ENCODE data around the gene PARP2.

Gene PARP2

GRCh38 chr14:20386276-20386855, 42.9 kb downstream of the PARP2 start:
- H3K9me3 ChIP-seq (ENCODE audit: control insufficient read depth in 1 of 2, low read length in 2 of 2), result no peaks in the 10 kb centered on the region
- no peak overlapping the region for H3K27ac ChIP-seq (ENCODE audit: low read depth, low read length)
- H3K4me3 ChIP-seq (ENCODE audit: low read depth in 1 of 2, low read length in 2 of 2), result no peak overlapping the region
- peaks cover 0 to 4% of the 10 kb centered on the region in 2 donors for H3K4me1 ChIP-seq (ENCODE audit: control insufficient read depth in 1 of 2, insufficient read depth in 2 of 2, low read length in 2 of 2)
- H3K9ac ChIP-seq (ENCODE audit: low read depth in 1 of 2, low read length in 2 of 2), result no peak overlapping the region
- peaks cover 68 to 97% of the 10 kb centered on the region in 2 donors for H3K36me3 ChIP-seq (ENCODE audit: control insufficient read depth in 1 of 2, insufficient read depth in 2 of 2, low read length in 2 of 2)
- no peaks in the 10 kb centered on the region for H3K27me3 ChIP-seq (ENCODE audit: control insufficient read depth in 1 of 2, insufficient read depth in 2 of 2, low read length in 2 of 2)

- H3K9me3 ChIP-seq (ENCODE audit: control insufficient read depth in 1 of 2, low read length in 2 of 2), result no peaks in the 10 kb centered on the region
- no peaks in the 10 kb centered on the region for H3K4me1 ChIP-seq (ENCODE audit: control insufficient read depth in 1 of 2, insufficient read depth in 2 of 2, low read length in 2 of 2)
- H3K9ac ChIP-seq (ENCODE audit: low read depth in 1 of 2, low read length in 2 of 2), result no peak overlapping the region
- no peak overlapping the region for H3K4me3 ChIP-seq (ENCODE audit: low read depth in 1 of 2, low read length in 2 of 2)
- H3K36me3 ChIP-seq (ENCODE audit: control insufficient read depth in 1 of 2, insufficient read depth in 2 of 2, low read length in 2 of 2), result peaks cover 65 to 97% of the 10 kb centered on the region in 2 donors
- H3K27ac ChIP-seq (ENCODE audit: low read depth, low read length), result no peak overlapping the region
- no peaks in the 10 kb centered on the region for H3K27me3 ChIP-seq (ENCODE audit: control insufficient read depth in 1 of 2, insufficient read depth in 2 of 2, low read length in 2 of 2)
Measured at GRCh38 chr14:20387576-20387975, 44.1 kb downstream of the PARP2 start.

GRCh38 chr14:20388159-20388558, 44.7 kb downstream of the PARP2 start:
- Histone ChIP-seq H3K4me3 (ENCODE audit: low read depth in 1 of 2, low read length in 2 of 2) (no peak overlapping the region), H3K9me3 (ENCODE audit: control insufficient read depth in 1 of 2, low read length in 2 of 2) (no peaks in the 10 kb centered on the region)

GRCh38 chr14:20391505-20391904, 48.1 kb downstream of the PARP2 start:
- H3K4me1 ChIP-seq (ENCODE audit: control insufficient read depth in 1 of 2, insufficient read depth in 2 of 2, low read length in 2 of 2), result no peaks in the 10 kb centered on the region
- H3K27ac ChIP-seq (ENCODE audit: low read depth, low read length), result no peak overlapping the region
- peaks cover 50 to 85% of the 10 kb centered on the region in 2 donors for H3K36me3 ChIP-seq (ENCODE audit: control insufficient read depth in 1 of 2, insufficient read depth in 2 of 2, low read length in 2 of 2)
- no peak overlapping the region for H3K4me3 ChIP-seq (ENCODE audit: low read depth in 1 of 2, low read length in 2 of 2)
- H3K27me3 ChIP-seq (ENCODE audit: control insufficient read depth in 1 of 2, insufficient read depth in 2 of 2, low read length in 2 of 2), result no peaks in the 10 kb centered on the region
- H3K9ac ChIP-seq (ENCODE audit: low read depth in 1 of 2, low read length in 2 of 2), result no peak overlapping the region
- no peaks in the 10 kb centered on the region for H3K9me3 ChIP-seq (ENCODE audit: control insufficient read depth in 1 of 2, low read length in 2 of 2)

More at GRCh38 chr14:20388159-20388558, 44.7 kb downstream of the PARP2 start:
- Histone ChIP-seq H3K27ac (ENCODE audit: low read depth, low read length) (no peak overlapping the region), H3K27me3 (ENCODE audit: control insufficient read depth in 1 of 2, insufficient read depth in 2 of 2, low read length in 2 of 2) (no peaks in the 10 kb centered on the region), H3K4me1 (ENCODE audit: control insufficient read depth in 1 of 2, insufficient read depth in 2 of 2, low read length in 2 of 2) (no peaks in the 10 kb centered on the region), H3K9ac (ENCODE audit: low read depth in 1 of 2, low read length in 2 of 2) (no peak overlapping the region), H3K36me3 (ENCODE audit: control insufficient read depth in 1 of 2, insufficient read depth in 2 of 2, low read length in 2 of 2) (peaks cover 59 to 91% of the 10 kb centered on the region in 2 donors)

GRCh38 chr14:20397511-20397910, 54.1 kb downstream of the PARP2 start:
- no peak overlapping the region for H3K9ac ChIP-seq (ENCODE audit: low read depth in 1 of 2, low read length in 2 of 2)
- H3K4me3 ChIP-seq (ENCODE audit: low read depth in 1 of 2, low read length in 2 of 2), result no peak overlapping the region
- peaks cover 0 to 3% of the 10 kb centered on the region in 2 donors for H3K4me1 ChIP-seq (ENCODE audit: control insufficient read depth in 1 of 2, insufficient read depth in 2 of 2, low read length in 2 of 2)
- H3K27me3 ChIP-seq (ENCODE audit: control insufficient read depth in 1 of 2, insufficient read depth in 2 of 2, low read length in 2 of 2), result no peaks in the 10 kb centered on the region
- no peaks in the 10 kb centered on the region for H3K9me3 ChIP-seq (ENCODE audit: control insufficient read depth in 1 of 2, low read length in 2 of 2)
- H3K36me3 ChIP-seq (ENCODE audit: control insufficient read depth in 1 of 2, insufficient read depth in 2 of 2, low read length in 2 of 2), result peaks cover 28 to 71% of the 10 kb centered on the region in 2 donors
- no peak overlapping the region for H3K27ac ChIP-seq (ENCODE audit: low read depth, low read length)

- no peak overlapping the region for H3K9ac ChIP-seq (ENCODE audit: low read depth in 1 of 2, low read length in 2 of 2)
- H3K27ac ChIP-seq (ENCODE audit: low read depth, low read length), result no peak overlapping the region
- no peaks in the 10 kb centered on the region for H3K9me3 ChIP-seq (ENCODE audit: control insufficient read depth in 1 of 2, low read length in 2 of 2)
- H3K36me3 ChIP-seq (ENCODE audit: control insufficient read depth in 1 of 2, insufficient read depth in 2 of 2, low read length in 2 of 2), result peaks cover 34 to 83% of the 10 kb centered on the region in 2 donors
- H3K27me3 ChIP-seq (ENCODE audit: control insufficient read depth in 1 of 2, insufficient read depth in 2 of 2, low read length in 2 of 2), result no peaks in the 10 kb centered on the region
- H3K4me3 ChIP-seq (ENCODE audit: low read depth in 1 of 2, low read length in 2 of 2), result no peak overlapping the region
- H3K4me1 ChIP-seq (ENCODE audit: control insufficient read depth in 1 of 2, insufficient read depth in 2 of 2, low read length in 2 of 2), result peaks cover 0 to 3% of the 10 kb centered on the region in 2 donors
Measured at GRCh38 chr14:20400589-20400964, 57.1 kb downstream of the PARP2 start.

- H3K4me3 ChIP-seq (ENCODE audit: low read depth in 1 of 2, low read length in 2 of 2), result no peak overlapping the region
- H3K9ac ChIP-seq (ENCODE audit: low read depth in 1 of 2, low read length in 2 of 2), result no peak overlapping the region
- no peaks in the 10 kb centered on the region for H3K27me3 ChIP-seq (ENCODE audit: control insufficient read depth in 1 of 2, insufficient read depth in 2 of 2, low read length in 2 of 2)
- H3K36me3 ChIP-seq (ENCODE audit: control insufficient read depth in 1 of 2, insufficient read depth in 2 of 2, low read length in 2 of 2), result peaks cover 33 to 82% of the 10 kb centered on the region in 2 donors
- H3K27ac ChIP-seq (ENCODE audit: low read depth, low read length), result no peak overlapping the region
- H3K4me1 ChIP-seq (ENCODE audit: control insufficient read depth in 1 of 2, insufficient read depth in 2 of 2, low read length in 2 of 2), result peaks cover 0 to 3% of the 10 kb centered on the region in 2 donors
- no peaks in the 10 kb centered on the region for H3K9me3 ChIP-seq (ENCODE audit: control insufficient read depth in 1 of 2, low read length in 2 of 2)
Measured at GRCh38 chr14:20400965-20401593, 57.6 kb downstream of the PARP2 start.

GRCh38 chr14:20403521-20403920, 60.1 kb downstream of the PARP2 start:
- no peak overlapping the region for H3K9ac ChIP-seq (ENCODE audit: low read depth in 1 of 2, low read length in 2 of 2)
- no peak overlapping the region for H3K4me3 ChIP-seq (ENCODE audit: low read depth in 1 of 2, low read length in 2 of 2)
- no peak overlapping the region for H3K27ac ChIP-seq (ENCODE audit: low read depth, low read length)
- peaks cover 0 to 3% of the 10 kb centered on the region in 2 donors for H3K4me1 ChIP-seq (ENCODE audit: control insufficient read depth in 1 of 2, insufficient read depth in 2 of 2, low read length in 2 of 2)
- H3K27me3 ChIP-seq (ENCODE audit: control insufficient read depth in 1 of 2, insufficient read depth in 2 of 2, low read length in 2 of 2), result no peaks in the 10 kb centered on the region
- H3K36me3 ChIP-seq (ENCODE audit: control insufficient read depth in 1 of 2, insufficient read depth in 2 of 2, low read length in 2 of 2), result peaks cover 48 to 93% of the 10 kb centered on the region in 2 donors
- H3K9me3 ChIP-seq (ENCODE audit: control insufficient read depth in 1 of 2, low read length in 2 of 2), result no peaks in the 10 kb centered on the region
